Neuronal stem cell (in vitro differentiated cells): ENCODE data around the gene RNF17.

Source experiments
- DNase-seq: peaks from one replicate; pipeline ENCODE4 v3.0.0-alpha.2; 2013; ENCODE audit warnings: low spot score
- H2AFZ ChIP-seq: one replicate; pipeline ENCODE4 v1.6.1; 2013; ENCODE audit warnings: mild to moderate bottlenecking, low read length, inconsistent platforms
- H2AK5ac ChIP-seq: 2 replicates; pipeline ENCODE4 v1.6.1; 2013; ENCODE audit warnings: low read depth, mild to moderate bottlenecking, inconsistent platforms, low read length, moderate library complexity, mixed read lengths
- H2BK120ac ChIP-seq: 2 replicates; pipeline ENCODE4 v1.6.1; 2013; ENCODE audit warnings: low read depth, mild to moderate bottlenecking, inconsistent platforms, low read length, moderate library complexity, mixed read lengths
- H2BK12ac ChIP-seq: one replicate; pipeline ENCODE4 v1.6.1; 2013; ENCODE audit warnings: low read length, inconsistent platforms
- H2BK15ac ChIP-seq: 2 replicates; pipeline ENCODE4 v1.6.1; 2013; ENCODE audit warnings: mild to moderate bottlenecking, low read length, inconsistent platforms, mixed read lengths
- H2BK5ac ChIP-seq: one replicate; pipeline ENCODE4 v1.6.1; 2013; ENCODE audit warnings: inconsistent platforms, mild to moderate bottlenecking, low read length, moderate library complexity
- H3K14ac ChIP-seq: one replicate; pipeline ENCODE4 v1.6.1; 2013; ENCODE audit warnings: low read length, inconsistent platforms
- H3K18ac ChIP-seq: 2 replicates; pipeline ENCODE4 v1.6.1; 2013; ENCODE audit warnings: low read length, inconsistent platforms
- H3K23ac ChIP-seq: 2 replicates; pipeline ENCODE4 v1.6.1; 2013; ENCODE audit warnings: low read depth, mild to moderate bottlenecking, mixed read lengths, low read length, inconsistent platforms; ENCODE audit not compliant: poor library complexity
- H3K27ac ChIP-seq: replicated peaks from 3 replicates; pipeline ENCODE4 v1.5.1; 2013; ENCODE audit warnings: low read length, inconsistent platforms
- H3K27me3 ChIP-seq, 3 experiments: 2 replicates each; pipeline ENCODE4 v1.6.1; 2013; ENCODE audit warnings: low read length in 3 of 3, mild to moderate bottlenecking in 2 of 3, inconsistent platforms in 1 of 3, low read depth in 1 of 3, mixed read lengths in 1 of 3, moderate library complexity in 1 of 3; ENCODE audit not compliant: control insufficient read depth in 3 of 3, insufficient read depth in 3 of 3
- H3K36me3 ChIP-seq, 2 donors: replicated peaks in 1 of 2; 2 replicates each; pipeline ENCODE4 v1.6.1; 2013; ENCODE audit warnings: low read length in 2 of 2; ENCODE audit not compliant: control insufficient read depth in 2 of 2, insufficient read depth in 2 of 2
- H3K4ac ChIP-seq: 2 replicates; pipeline ENCODE4 v1.6.1; 2013; ENCODE audit warnings: inconsistent platforms, mild to moderate bottlenecking, low read length, moderate library complexity
- H3K4me1 ChIP-seq, 2 donors: 1 replicate in 1 of 2; 2 replicates in 1 of 2; pipeline ENCODE4 v1.6.1; 2013; ENCODE audit warnings: low read length in 2 of 2, low read depth in 1 of 2; ENCODE audit not compliant: control insufficient read depth in 2 of 2, insufficient read depth in 1 of 2
- H3K4me2 ChIP-seq: one replicate; pipeline ENCODE4 v1.6.1; 2013; ENCODE audit warnings: mild to moderate bottlenecking, low read length, inconsistent platforms; ENCODE audit not compliant: insufficient read depth, poor library complexity, severe bottlenecking
- H3K4me3 ChIP-seq, 2 donors: 2 replicates each; pipeline ENCODE4 v1.5.1; 2013; ENCODE audit warnings: low read length in 2 of 2, mild to moderate bottlenecking in 2 of 2, inconsistent platforms in 1 of 2, moderate library complexity in 1 of 2
- H3K79me1 ChIP-seq: one replicate; pipeline ENCODE4 v1.6.1; 2013; ENCODE audit warnings: low read depth, mild to moderate bottlenecking, inconsistent platforms, low read length, moderate library complexity
- H3K9ac ChIP-seq: one replicate; pipeline ENCODE4 v1.6.1; 2013; ENCODE audit warnings: mild to moderate bottlenecking, low read depth, low read length, inconsistent platforms; ENCODE audit not compliant: poor library complexity
- H3K9me3 ChIP-seq, 2 donors: replicated peaks in 1 of 2; 2 replicates each; pipeline versions ENCODE3 to v1.6.1; 2013; ENCODE audit warnings: low read length in 2 of 2, mild to moderate bottlenecking in 2 of 2, inconsistent platforms in 1 of 2, low read depth in 1 of 2, mixed read lengths in 1 of 2, moderate library complexity in 1 of 2; ENCODE audit not compliant: control insufficient read depth in 2 of 2, insufficient read depth in 1 of 2
- H4K8ac ChIP-seq: one replicate; pipeline ENCODE4 v1.6.1; 2013; ENCODE audit warnings: low read depth, mild to moderate bottlenecking, inconsistent platforms, low read length, moderate library complexity
- H4K91ac ChIP-seq: one replicate; pipeline ENCODE4 v1.6.1; 2013; ENCODE audit warnings: low read length, low read depth, mild to moderate bottlenecking, inconsistent platforms; ENCODE audit not compliant: poor library complexity
- WGBS, 2 donors: extraction: QIAGEN DNeasy Blood & Tissue Kit; methylation state at CpG; one replicate each; pipeline ENCODE4 v1.1.7; 2013; ENCODE audit warnings: missing lambda C conversion rate in 2 of 2, mixed read lengths in 1 of 2; ENCODE audit not compliant: insufficient read length in 2 of 2, insufficient replicate concordance in 1 of 2; ENCODE audit errors: extremely low coverage in 2 of 2; 5-methylcytosine and 5-hydroxymethylcytosine counted together

RNF17 gene

GRCh38 chr13:24854311-24854710, 90.3 kb downstream of the RNF17 start:
- H3K4me2 ChIP-seq: no peak overlapping the region
- no peaks in the 10 kb centered on the region for H3K9me3 ChIP-seq
- H3K4ac ChIP-seq: no peak overlapping the region
- no peak overlapping the region for H3K27ac ChIP-seq
- H3K9ac ChIP-seq: no peak overlapping the region
- no peak overlapping the region for H2AFZ ChIP-seq
- DNase-seq: no peak
- no peak overlapping the region for H3K23ac ChIP-seq
- H3K18ac ChIP-seq: no peak overlapping the region
- H2BK120ac ChIP-seq: no peak overlapping the region
- H3K27me3 ChIP-seq: no peaks in the 10 kb centered on the region
- no peak overlapping the region for H3K4me3 ChIP-seq
- H3K14ac ChIP-seq: no peak overlapping the region
- no peak overlapping the region for H2BK12ac ChIP-seq
- no peak overlapping the region for H4K91ac ChIP-seq
- no peaks in the 10 kb centered on the region for H3K79me1 ChIP-seq
- H2BK5ac ChIP-seq: no peak overlapping the region
- no peaks in the 10 kb centered on the region for H3K4me1 ChIP-seq
- no peak overlapping the region for H4K8ac ChIP-seq
- no peak overlapping the region for H2BK15ac ChIP-seq
- no peak overlapping the region for H2AK5ac ChIP-seq
- no peaks in the 10 kb centered on the region for H3K36me3 ChIP-seq

GRCh38 chr13:24858953-24859352, 95.0 kb downstream of the RNF17 start:
- Histone ChIP-seq H3K79me1 (peaks cover under 1% of the 10 kb centered on the region), H3K18ac (no peak overlapping the region), H3K4me1 (peaks cover 0 to under 1% of the 10 kb centered on the region in 2 donors), H2BK15ac (no peak overlapping the region), H3K23ac (no peak overlapping the region), H2AFZ (no peak overlapping the region), H2BK120ac (no peak overlapping the region), H3K27me3 (peaks cover 0 to 13% (median 0%) of the 10 kb centered on the region in 3 experiments), H3K14ac (no peak overlapping the region), H3K4me2 (no peak overlapping the region), H3K4me3 (no peak overlapping the region), H3K9me3 (no peaks in the 10 kb centered on the region), H4K8ac (no peak overlapping the region), H2BK5ac (no peak overlapping the region), H4K91ac (no peak overlapping the region), H3K36me3 (no peaks in the 10 kb centered on the region), H3K4ac (no peak overlapping the region), H2AK5ac (no peak overlapping the region), H2BK12ac (no peak overlapping the region), H3K27ac (no peak overlapping the region), H3K9ac (no peak overlapping the region)
- DNase-seq: no peak
- no CpG with 5 or more reads among the region's 5 CpGs for WGBS, 2 donors

DNA sequence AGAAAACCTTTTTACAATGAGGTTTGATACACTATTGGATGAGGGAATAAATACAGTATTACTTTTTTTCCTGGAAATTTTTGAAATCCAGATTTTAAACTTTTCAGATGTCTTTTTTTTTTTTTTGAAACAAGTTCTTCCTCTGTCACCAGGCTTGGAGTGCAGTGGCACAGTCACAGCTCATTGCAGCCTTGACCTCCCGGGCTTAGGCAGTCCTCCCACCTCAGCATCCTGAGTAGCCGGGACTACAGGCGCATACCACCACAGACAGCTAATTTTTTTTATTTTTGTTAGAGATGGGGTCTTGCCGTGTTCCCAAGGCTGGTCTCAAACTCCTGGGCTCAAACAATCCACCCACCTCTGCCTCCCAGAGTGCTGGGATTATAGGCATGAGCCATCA, 96.8 kb downstream of the RNF17 start:
- peaks cover 0 to 2% of the 10 kb centered on the region in 2 donors for H3K4me1 ChIP-seq
- no CpG with 5 or more reads among the region's 4 CpGs for WGBS, 2 donors
- no peak overlapping the region for H2BK12ac ChIP-seq

DNA sequence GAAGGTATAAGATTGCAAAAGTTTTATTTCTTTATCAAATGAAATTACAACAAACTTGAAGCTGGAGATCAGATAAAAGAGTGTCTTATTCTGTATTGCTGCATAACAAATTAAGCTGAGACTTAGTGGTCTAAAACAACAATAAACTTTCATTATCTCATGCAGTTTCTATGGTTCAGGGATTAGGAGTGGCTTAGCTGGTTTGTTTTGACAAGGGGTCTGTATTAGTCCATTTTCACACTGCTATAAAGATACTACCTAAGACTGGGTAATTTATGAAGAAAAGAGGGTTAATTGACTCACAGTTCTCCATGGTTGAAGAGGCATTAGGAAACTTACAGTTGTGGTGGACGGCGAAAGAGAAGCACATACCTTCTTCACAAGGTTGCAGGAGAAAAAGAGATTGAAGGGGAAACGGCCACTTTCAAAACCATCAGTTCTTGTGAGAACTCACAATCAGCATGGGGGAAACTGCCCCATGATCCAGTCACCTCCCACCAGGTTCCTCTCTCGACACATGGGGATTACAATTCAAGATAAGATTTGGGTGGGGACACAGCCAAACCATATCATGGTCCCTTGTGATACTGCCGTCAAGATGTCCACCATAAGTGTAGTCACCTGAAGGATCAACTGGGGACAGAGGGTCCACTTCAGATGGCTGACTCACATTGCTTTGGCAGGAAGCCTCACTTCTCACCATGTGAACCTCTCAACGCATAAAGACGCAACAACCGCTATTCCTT, 97.8 kb downstream of the RNF17 start:
- Histone ChIP-seq H4K91ac (no peak overlapping the region), H2BK120ac (no peak overlapping the region), H3K9me3 (peaks cover 0 to 2% of the 10 kb centered on the region in 2 donors), H2AK5ac (no peak overlapping the region), H3K79me1 (peaks cover 2% of the 10 kb centered on the region), H3K36me3 (no peaks in the 10 kb centered on the region), H3K4me2 (no peak overlapping the region), H2BK15ac (no peak overlapping the region), H3K27ac (no peak overlapping the region), H3K4me1 (peaks cover 0 to 2% of the 10 kb centered on the region in 2 donors), H3K18ac (no peak overlapping the region), H2AFZ (no peak overlapping the region), H3K9ac (no peak overlapping the region), H2BK12ac (no peak overlapping the region), H3K27me3 (peaks cover 0 to 28% (median 0%) of the 10 kb centered on the region in 3 experiments), H3K23ac (no peak overlapping the region), H3K4ac (no peak overlapping the region), H3K14ac (no peak overlapping the region), H4K8ac (no peak overlapping the region), H2BK5ac (no peak overlapping the region), H3K4me3 (no peak overlapping the region)
- WGBS, 2 donors: no CpG with 5 or more reads among the region's 8 CpGs
- no peak for DNase-seq

More for the DNA sequence above, 96.8 kb downstream of the RNF17 start:
- no peak overlapping the region for H3K27ac ChIP-seq
- H3K9ac ChIP-seq: no peak overlapping the region
- no peak overlapping the region for H3K4me3 ChIP-seq
- peaks cover 2% of the 10 kb centered on the region for H3K79me1 ChIP-seq
- peaks cover 0 to 2% of the 10 kb centered on the region in 2 donors for H3K9me3 ChIP-seq
- H3K23ac ChIP-seq: no peak overlapping the region
- no peak overlapping the region for H2AFZ ChIP-seq
- H2BK120ac ChIP-seq: no peak overlapping the region
- H3K18ac ChIP-seq: no peak overlapping the region
- no peak overlapping the region for H3K14ac ChIP-seq
- H3K4me2 ChIP-seq: no peak overlapping the region
- H2BK15ac ChIP-seq: no peak overlapping the region
- no peak for DNase-seq
- H3K27me3 ChIP-seq: peaks cover 0 to 23% (median 0%) of the 10 kb centered on the region in 3 experiments
- no peaks in the 10 kb centered on the region for H3K36me3 ChIP-seq
- no peak overlapping the region for H4K91ac ChIP-seq
- H4K8ac ChIP-seq: no peak overlapping the region
- no peak overlapping the region for H2BK5ac ChIP-seq
- H3K4ac ChIP-seq: no peak overlapping the region
- no peak overlapping the region for H2AK5ac ChIP-seq
